ENCODE data around the gene HEPH.

HEPH gene

GRCh38 chrX:66164931-66165330 is 884 bp downstream of the HEPH start:
- H3K9me3 ChIP-seq (ENCODE audit: severe bottlenecking), result no peaks in the 10 kb centered on the region
- DNase-seq, result no peak
- H3K27ac ChIP-seq, result no peak overlapping the region
- H3K4me3 ChIP-seq (ENCODE audit: low read depth, low read length), result no peak overlapping the region
- H3K36me3 ChIP-seq, result no peaks in the 10 kb centered on the region
- no peak for TF ChIP-seq CTCF (IDR thresholded peaks at IDR 0.05; ENCODE audit: low read depth, low read length)
- peaks cover 10% of the 10 kb centered on the region for H3K27me3 ChIP-seq (ENCODE audit: insufficient read depth, low read depth, severe bottlenecking)

- H3K4me3 ChIP-seq (ENCODE audit: low read depth, low read length), result no peak overlapping the region
- no peak overlapping the region for H3K27ac ChIP-seq
- peaks cover 10% of the 10 kb centered on the region for H3K27me3 ChIP-seq (ENCODE audit: insufficient read depth, low read depth, severe bottlenecking)
- H3K9me3 ChIP-seq (ENCODE audit: severe bottlenecking), result no peaks in the 10 kb centered on the region
- no peaks in the 10 kb centered on the region for H3K36me3 ChIP-seq
- TF ChIP-seq CTCF (IDR thresholded peaks at IDR 0.05; ENCODE audit: low read depth, low read length), result no peak
- DNase-seq, result no peak
These were observed 2.6 kb downstream of the HEPH start for GRCh38 chrX:66166671-66167070.

- no peaks in the 10 kb centered on the region for H3K36me3 ChIP-seq
- no peaks in the 10 kb centered on the region for H3K9me3 ChIP-seq (ENCODE audit: severe bottlenecking)
- H3K4me3 ChIP-seq (ENCODE audit: low read depth, low read length), result no peak overlapping the region
- no peak overlapping the region for H3K27ac ChIP-seq
- DNase-seq, result no peak
- H3K27me3 ChIP-seq (ENCODE audit: insufficient read depth, low read depth, severe bottlenecking), result peaks cover 10% of the 10 kb centered on the region
- no peak for TF ChIP-seq CTCF (IDR thresholded peaks at IDR 0.05; ENCODE audit: low read depth, low read length)
These were observed 3.4 kb downstream of the HEPH start for GRCh38 chrX:66167431-66167830.

GRCh38 chrX:66176134-66176533 is 12.1 kb downstream of the HEPH start:
- no peak overlapping the region for H3K27ac ChIP-seq
- H3K27me3 ChIP-seq (ENCODE audit: insufficient read depth, low read depth, severe bottlenecking), result no peaks in the 10 kb centered on the region
- H3K9me3 ChIP-seq (ENCODE audit: severe bottlenecking), result no peaks in the 10 kb centered on the region
- DNase-seq, result no peak
- H3K4me3 ChIP-seq (ENCODE audit: low read depth, low read length), result no peak overlapping the region
- no peak for TF ChIP-seq CTCF (IDR thresholded peaks at IDR 0.05; ENCODE audit: low read depth, low read length)
- no peaks in the 10 kb centered on the region for H3K36me3 ChIP-seq

- Histone ChIP-seq H3K27me3 (ENCODE audit: insufficient read depth, low read depth, severe bottlenecking) (peaks cover 26% of the 10 kb centered on the region), H3K27ac (no peak overlapping the region), H3K9me3 (ENCODE audit: severe bottlenecking) (no peaks in the 10 kb centered on the region), H3K36me3 (no peaks in the 10 kb centered on the region), H3K4me3 (ENCODE audit: low read depth, low read length) (no peak overlapping the region)
- TF ChIP-seq CTCF (IDR thresholded peaks at IDR 0.05; ENCODE audit: low read depth, low read length), result no peak
- no peak for DNase-seq
These were observed 27.5 kb downstream of the HEPH start for GRCh38 chrX:66191563-66191962.

- TF ChIP-seq CTCF (IDR thresholded peaks at IDR 0.05; ENCODE audit: low read depth, low read length), result no peak
- Histone ChIP-seq H3K9me3 (ENCODE audit: severe bottlenecking) (no peaks in the 10 kb centered on the region), H3K4me3 (ENCODE audit: low read depth, low read length) (no peak overlapping the region)
These were observed 29.8 kb downstream of the HEPH start for GRCh38 chrX:66193821-66194220.

More at GRCh38 chrX:66193821-66194220, 29.8 kb downstream of the HEPH start:
- Histone ChIP-seq H3K27me3 (ENCODE audit: insufficient read depth, low read depth, severe bottlenecking) (peaks cover 23% of the 10 kb centered on the region), H3K36me3 (no peaks in the 10 kb centered on the region), H3K27ac (no peak overlapping the region)
- no peak for DNase-seq
